Measurements from ENCODE around the gene RHOB. TPM values are rescaled to one million over a fixed set of nuclear protein-coding genes. Genes with fewer than 3 reads are reported as not detected.

Gene RHOB
- total RNA-seq, 1 donor from 2014 or later = 12.9 TPM

- no peak for TF ChIP-seq CTCF (IDR thresholded peaks at IDR 0.05)
- Mint-ChIP-seq H3K36me3 (ENCODE audit: low read depth) (no peaks in the 10 kb centered on the region), H3K4me3 (no peak overlapping the region), H3K9me3 (no peaks in the 10 kb centered on the region), H3K4me1 (no peaks in the 10 kb centered on the region), H3K27me3 (peaks cover 18% of the 10 kb centered on the region), H3K27ac (no peak overlapping the region)
- ChIA-PET POLR2A (no interaction called here), CTCF (no interaction called here)
- DNase-seq = no peak
- intact Hi-C loops (cut with micrococcal nuclease) = no loop called here
- no peak for ATAC-seq (ENCODE audit: low read depth)
These were observed 49.4 kb downstream of the RHOB start for GRCh38 chr2:20496076-20496872.

GRCh38 chr2:20496942-20497341 is 50.1 kb downstream of the RHOB start:
- Mint-ChIP-seq H3K27ac (no peak overlapping the region), H3K4me3 (no peak overlapping the region), H3K27me3 (peaks cover 16% of the 10 kb centered on the region), H3K4me1 (no peaks in the 10 kb centered on the region), H3K9me3 (no peaks in the 10 kb centered on the region), H3K36me3 (ENCODE audit: low read depth) (no peaks in the 10 kb centered on the region)
- no peak for DNase-seq
- ChIA-PET POLR2A (no interaction called here), CTCF (no interaction called here)
- intact Hi-C loops (cut with micrococcal nuclease) = no loop called here
- TF ChIP-seq CTCF (IDR thresholded peaks at IDR 0.05) = no peak
- ATAC-seq (ENCODE audit: low read depth) = no peak

Other genes starting within 250 kb of the RHOB start
- gene SDC1, start 221.9 kb upstream of the RHOB start, total RNA-seq = not detected in 2 replicates
- gene PUM2, start 96.2 kb upstream of the RHOB start, total RNA-seq = 94.9 and 110 TPM in 2 replicates
- gene HS1BP3, start 204.0 kb downstream of the RHOB start, total RNA-seq = 13.0 and 13.1 TPM in 2 replicates
- gene GDF7, start 220.1 kb downstream of the RHOB start, total RNA-seq = 5.9 and 6.7 TPM in 2 replicates